GM12878 (cell line): ENCODE measurements around the gene DNASE1L1. TPM values are rescaled to one million over a fixed set of nuclear protein-coding genes. Genes with fewer than 3 reads are reported as not detected.

Source experiments
- ATAC-seq: fragments of 200-7000 bp; cut with Tn5 transposase; 3 replicates; pipeline ENCODE4 v1.9.1; 2020; ENCODE audit warnings: mild to moderate bottlenecking, moderate library complexity
- BruUV-seq: library from RNA; stranded (reverse); fragments of 400-500 nt; replicated peaks from 2 replicates; lab custom pipeline; 2021; lab: Mats Ljungman, UMichigan
- CTCF ChIA-PET: fragments of 300-600 bp; sonication (Branson Sonifier 250); formaldehyde crosslinking; extraction: SDS; loops from one replicate; lab custom pipeline; 2021; ENCODE audit warnings: inconsistent platforms; lab: Yijun Ruan, JAX
- POLR2A ChIA-PET: fragments of 350-600 bp; formaldehyde crosslinking; extraction: SDS; loops from one replicate; lab custom pipeline; 2021; ENCODE audit warnings: inconsistent platforms; lab: Charles Lee
- RAD21 ChIA-PET: fragments of 300-600 bp; sonication (Branson Sonifier 250); formaldehyde crosslinking; loops from one replicate; lab custom pipeline; 2023; ENCODE audit warnings: antibody characterized with exemption; ENCODE audit not compliant: unreplicated experiment; lab: Charles Lee
- SMC1A ChIA-PET: fragments of 300-600 bp; sonication (Branson Sonifier 250); formaldehyde crosslinking; loops from one replicate; lab custom pipeline; 2023; ENCODE audit not compliant: unreplicated experiment, uncharacterized antibody; lab: Charles Lee
- DNase-seq: peaks from one replicate; pipeline ENCODE4 v3.0.0-alpha.2; 2011; ENCODE audit warnings: low read depth, low spot score
- FAIRE-seq: peaks from 3 replicates; lab custom pipeline; 2011; peaks lifted over from hg19 to GRCh38; lab: Jason Lieb, UNC
- H2AFZ ChIP-seq: 2 replicates; pipeline ENCODE4 v1.6.0; 2011; ENCODE audit warnings: low read depth, low read length, control low read depth; ENCODE audit not compliant: control insufficient read depth
- H3K27ac ChIP-seq: 2 replicates; pipeline ENCODE4 v1.5.1; 2011; ENCODE audit warnings: control low read depth; ENCODE audit not compliant: control insufficient read depth, insufficient read depth
- H3K27me3 ChIP-seq, 2 experiments: replicated peaks in 1 of 2; 2 replicates each; pipeline versions ENCODE4 v1.6.0 to v1.6.1; 2011; ENCODE audit warnings: low read length in 1 of 2; ENCODE audit not compliant: control insufficient read depth in 2 of 2, insufficient read depth in 2 of 2
- H3K36me3 ChIP-seq, 2 experiments: 2 replicates each; pipeline ENCODE4 v1.5.1; 2011; ENCODE audit warnings: low read length in 1 of 2; ENCODE audit not compliant: control insufficient read depth in 2 of 2, insufficient read depth in 2 of 2
- H3K4me1 ChIP-seq: 2 replicates; pipeline ENCODE4 v1.6.1; 2011; ENCODE audit warnings: mild to moderate bottlenecking, low read length, moderate library complexity, mixed read lengths; ENCODE audit not compliant: control insufficient read depth, insufficient read depth
- H3K4me2 ChIP-seq: 2 replicates; pipeline ENCODE4 v1.6.0; 2011; ENCODE audit warnings: control low read depth; ENCODE audit not compliant: control insufficient read depth, insufficient read depth
- H3K4me3 ChIP-seq: fragments of 200-600 bp; sonication (generic); 2 replicates; pipeline ENCODE4 v1.5.1; 2016
- H3K79me2 ChIP-seq: 2 replicates; pipeline ENCODE4 v1.6.0; 2011; ENCODE audit warnings: low read length; ENCODE audit not compliant: control insufficient read depth, insufficient read depth
- H3K9ac ChIP-seq: 2 replicates; pipeline ENCODE4 v1.8.0; 2011; ENCODE audit warnings: low read length, control low read depth, mixed read lengths; ENCODE audit not compliant: control insufficient read depth, insufficient read depth
- H3K9me3 ChIP-seq: replicated peaks from 3 replicates; pipeline ENCODE4 v1.5.1; 2011; ENCODE audit warnings: mild to moderate bottlenecking, low read length; ENCODE audit not compliant: control insufficient read depth, insufficient read depth
- H4K20me1 ChIP-seq: 2 replicates; pipeline ENCODE4 v1.6.0; 2011; ENCODE audit not compliant: control insufficient read depth, insufficient read depth
- CHD2 ChIP-seq: IDR thresholded peaks from 2 replicates; pipeline ENCODE4 v1.6.1; 2011; ENCODE audit warnings: low read depth, low read length, improper control_type of control experiment, borderline replicate concordance
- JUNB ChIP-seq: IDR thresholded peaks from 2 replicates; pipeline ENCODE4 v1.6.1; 2016; ENCODE audit warnings: antibody characterized with exemption, mild to moderate bottlenecking
- MXI1 ChIP-seq: fragments of 150-350 bp; IDR thresholded peaks from 2 replicates; pipeline ENCODE4 v1.6.1; 2011; ENCODE audit warnings: low read depth, mild to moderate bottlenecking, inconsistent platforms, low read length, improper control_type of control experiment
- NR2C1 ChIP-seq: fragments of 450-650 bp; IDR thresholded peaks from 2 replicates; pipeline ENCODE4 v1.6.1; 2017; ENCODE audit warnings: antibody characterized with exemption, mild to moderate bottlenecking, moderate library complexity
- POLR2A ChIP-seq: IDR thresholded peaks from 2 replicates; pipeline ENCODE4 v1.6.1; 2011; ENCODE audit warnings: low read depth, mild to moderate bottlenecking, low read length
- WGBS: methylation state at CpG from one replicate; pipeline ENCODE4 v1.1.6; 2016; ENCODE audit warnings: low lambda C conversion rate; ENCODE audit not compliant: insufficient replicate concordance, insufficient coverage; ENCODE audit errors: missing lambda C conversion rate; 5-methylcytosine and 5-hydroxymethylcytosine counted together
- in situ Hi-C: fragments of 300-500 bp; cut with MboI; formaldehyde crosslinking; loops from 9 replicates; pipeline ENCODE4 v1.14.3; 2018; ENCODE audit warnings: mixed read lengths
- intact Hi-C: fragments of 100-400 bp; cut with micrococcal nuclease; formaldehyde crosslinking; loops from one replicate; pipeline ENCODE4 v1.14.2; 2022; ENCODE audit not compliant: unreplicated experiment
- polyA plus RNA-seq, 11 experiments: library from polyadenylated mRNA; depleted of rRNA in 4 of 11; unstranded in 6 of 11; stranded (reverse) in 5 of 11; fragments of >200 nt; fragmentation: Nextera tagmentation in 4 of 11; fragmentation: Illumina TruSeq in 1 of 11; extraction: Ambion mirVana in 4 of 11; extraction: Trizol in 1 of 11; gene quantifications; 1 replicate in 1 of 11; 2 replicates in 10 of 11; pipeline versions ENCODE4 v1.2.1 to v1.2.3, GENCODE V29; 2011 to 2016; ENCODE audit warnings: inconsistent platforms in 2 of 11, missing spikeins in 2 of 11, low read depth in 1 of 11
- total RNA-seq, 4 experiments: library from RNA; depleted of rRNA in 3 of 4; stranded (reverse); fragments of >200 nt in 3 of 4; fragmentation: Illumina TruSeq in 1 of 4; extraction: Trizol in 1 of 4; gene quantifications; 2 replicates each; pipeline versions ENCODE4 v1.2.1 to v1.2.3, GENCODE V29; 2013 to 2021
- TF ChIP-seq, protein P1 (sequence below): IDR thresholded peaks from 2 replicates; pipeline ENCODE4 v1.6.1; 2012; ENCODE audit warnings: low read depth, low read length, improper control_type of control experiment

The DNASE1L1 gene
- total and polyA plus RNA-seq, 10 of the 15 experiments (the other 5 are each of a cell fraction or from before 2014, with no cell fraction given) = 0.60 to 22.7 (median 6.8) TPM

GRCh38 chrX:154383359-154384283 is 25.4 kb downstream of the DNASE1L1 start (continued):
- TF ChIP-seq, protein P1, sequence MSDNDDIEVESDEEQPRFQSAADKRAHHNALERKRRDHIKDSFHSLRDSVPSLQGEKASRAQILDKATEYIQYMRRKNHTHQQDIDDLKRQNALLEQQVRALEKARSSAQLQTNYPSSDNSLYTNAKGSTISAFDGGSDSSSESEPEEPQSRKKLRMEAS = no peak
- TF ChIP-seq CHD2 (no peak), MXI1 (no peak), JUNB (no peak)

DNA sequence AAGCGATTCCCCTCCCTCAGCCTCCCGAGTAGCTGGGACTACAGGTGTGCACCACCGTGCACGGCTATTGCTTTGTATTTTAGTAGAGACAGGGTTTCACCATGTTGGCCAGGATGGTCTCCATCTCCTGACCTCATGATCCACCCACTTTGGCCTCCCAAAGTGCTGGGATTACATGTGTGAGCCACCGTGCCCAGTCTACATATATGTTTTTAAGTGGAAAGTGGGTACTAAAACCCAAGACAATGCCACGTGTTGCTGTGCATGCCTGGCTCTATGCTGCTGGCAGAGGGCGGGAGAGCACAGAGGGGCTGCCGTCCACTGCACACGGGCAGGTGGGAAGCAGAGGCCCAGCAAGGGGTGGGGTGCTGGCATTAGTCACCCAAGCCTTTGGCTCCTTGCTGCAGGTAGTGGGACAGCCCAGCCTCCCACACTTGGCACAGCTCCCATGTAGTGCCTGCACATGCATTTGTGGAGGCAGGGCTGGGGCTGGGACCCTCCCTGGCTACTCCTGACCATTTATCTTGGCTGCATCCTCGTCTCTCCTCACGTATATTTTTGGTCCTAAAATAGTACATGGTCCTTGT is 26.5 kb downstream of the DNASE1L1 start:
- Histone ChIP-seq H3K27ac (no peak overlapping the region), H3K79me2 (peaks cover 15% of the 10 kb centered on the region), H3K36me3 (no peaks in the 10 kb centered on the region; a peak in 1 of 4 replicates), H3K4me2 (no peak overlapping the region), H3K4me1 (no peaks in the 10 kb centered on the region; the same call in 1 of the 2 replicates), H3K4me3 (no peak overlapping the region), H3K27me3 (no peaks in the 10 kb centered on the region), H3K9ac (no peak overlapping the region), H2AFZ (no peak overlapping the region), H3K9me3 (no peaks in the 10 kb centered on the region; the same call in 2 of the 3 replicates), H4K20me1 (no peaks in the 10 kb centered on the region)
- FAIRE-seq (no peak), DNase-seq (no peak), ATAC-seq (no peak)
- SMC1A ChIA-PET = interaction anchor here (2.6 kb wide), 1 partner anchor 9 kb away, joined by 10 read pairs; no protein-coding TSS in a partner anchor
- no peak for TF ChIP-seq NR2C1
- TF ChIP-seq POLR2A = peak; percentile 31; the same call in 1 of the 2 replicates
- CTCF ChIA-PET = interaction anchor here (2.9 kb wide), 1 partner anchor 9 kb away, joined by 17 read pairs; the partner anchor contains the start of gene FLNA
- in situ Hi-C loops = no loop called here
- no TSS peak for BruUV-seq
- intact Hi-C loops = no loop called here
- WGBS = 63% methylated on average over 11 of the region's 11 CpGs
- POLR2A ChIA-PET = no interaction called here
- RAD21 ChIA-PET = interaction anchor here (1.1 to 2.0 kb wide), 2 partner anchors 9 kb away, joined by 3 to 10 read pairs; partner anchors contain the start of gene FLNA
